Occipital lobe (tissue), 3 donors: ENCODE results near the gene LMNTD1. TPM values are rescaled to one million over a fixed set of nuclear protein-coding genes. Genes with fewer than 3 reads are reported as not detected.
"Not testable (repeated sequence)": the region's sequence is repeated elsewhere in the genome, so short reads cannot be mapped to it uniquely, and the experiment has no call there.

Experiments used
- DNase-seq: peaks from one replicate; lab custom pipeline; 2025; lab: John Stamatoyannopoulos, UW
- small RNA-seq: library from RNA; depleted of rRNA; stranded (forward); fragments of <200 nt; gene quantifications from one replicate; pipeline ENCODE3, GENCODE V24; 2014
- total RNA-seq: library from RNA; depleted of rRNA; stranded (reverse); fragments of >200 nt; gene quantifications from one replicate; pipeline ENCODE4 v1.2.3, GENCODE V29; 2014

Gene LMNTD1
- total RNA-seq, 1 donor from 2014 or later: 1.1 TPM

GRCh38 chr12:25433581-25434325 lies 119.3 kb downstream of the LMNTD1 start:
- no peak for DNase-seq

GRCh38 chr12:25433024-25433423 lies 120.1 kb downstream of the LMNTD1 start:
- no peak for DNase-seq

- no peak for DNase-seq
Measured at GRCh38 chr12:25427337-25428249, 125.5 kb downstream of the LMNTD1 start.

- not testable (repeated sequence) for DNase-seq
Measured at GRCh38 chr12:25426821-25427220, 126.3 kb downstream of the LMNTD1 start.

Small RNA genes lying within 50 kb of the gene (small RNA-seq; reads per million reads assigned to genes)
- not detected for gene TUBB4BP1
